D721Med (cell line): ENCODE results near the gene CTDSP2.
"Not testable (repeated sequence)": the region's sequence is repeated elsewhere in the genome, so short reads cannot be mapped to it uniquely, and the experiment has no call there.

ENCODE experiments used
- DNase-seq: peaks from one replicate; pipeline ENCODE4 v3.0.0; 2011; ENCODE audit warnings: low spot score; ENCODE audit not compliant: insufficient read length
- FAIRE-seq: peaks from 2 replicates; lab custom pipeline; 2011; peaks lifted over from hg19 to GRCh38; lab: Jason Lieb, UNC
- CTCF ChIP-seq: IDR thresholded peaks from 2 replicates; pipeline ENCODE4 v1.5.1; 2012; ENCODE audit warnings: mild to moderate bottlenecking, control low read depth; ENCODE audit not compliant: insufficient read depth; ENCODE audit errors: missing control alignments

CTDSP2 gene

DNA sequence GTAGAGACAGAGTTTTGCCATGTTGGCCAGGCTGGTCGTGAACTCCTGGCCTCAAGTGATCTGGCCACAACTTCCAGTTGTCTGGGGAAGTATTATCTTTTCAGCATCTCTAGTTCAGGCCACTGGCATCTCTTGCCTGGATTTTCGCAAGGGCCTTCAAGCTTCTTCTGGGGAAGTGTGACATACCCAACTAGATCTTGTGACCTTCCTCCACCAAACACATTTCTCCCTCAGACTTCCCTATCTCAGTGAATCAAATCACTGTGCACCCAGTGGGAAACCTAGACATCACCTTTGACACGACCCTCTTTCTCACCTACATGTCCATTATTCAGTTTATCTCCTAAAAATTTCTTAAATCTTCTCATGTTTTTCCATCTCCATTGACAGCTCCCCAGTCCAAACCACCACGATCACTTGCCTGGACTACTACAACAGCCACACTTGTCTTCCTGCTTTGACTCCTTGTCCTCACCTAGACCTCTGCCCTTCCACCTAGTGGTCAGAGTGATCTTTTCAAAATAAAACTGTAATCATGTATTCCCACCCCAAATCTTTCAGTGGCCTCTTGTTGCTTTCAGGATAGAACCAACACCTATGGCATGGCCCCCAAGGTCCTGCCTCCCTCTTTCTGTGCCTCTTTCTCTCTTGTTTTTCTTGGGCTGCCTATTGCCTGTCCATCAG, 70.8 kb downstream of the CTDSP2 start:
- no peak for TF ChIP-seq CTCF
- no peak for DNase-seq
- FAIRE-seq, result no peak

- no peak for DNase-seq
- FAIRE-seq, result no peak
- no peak for TF ChIP-seq CTCF
Measured at GRCh38 chr12:57775044-57775443, 71.5 kb downstream of the CTDSP2 start.

DNA sequence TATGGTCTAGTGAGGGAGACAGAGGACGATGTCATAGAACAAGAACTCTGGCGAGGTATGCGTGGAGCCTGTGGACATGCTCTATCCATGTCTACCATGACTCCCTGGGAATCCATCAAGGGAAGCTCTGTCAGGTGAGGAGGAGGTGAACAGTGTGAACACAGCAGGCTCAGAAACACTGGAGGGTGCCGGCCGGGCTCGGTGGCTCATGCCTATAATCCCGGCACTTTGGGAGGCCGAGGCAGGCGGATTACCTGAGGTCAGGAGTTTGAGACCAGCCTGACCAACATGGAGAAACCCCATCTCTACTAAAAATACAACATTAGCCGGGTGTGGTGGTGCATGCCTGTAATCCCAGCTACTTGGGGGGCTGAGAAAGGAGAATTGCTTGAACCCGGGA, 71.9 kb downstream of the CTDSP2 start:
- DNase-seq, result not testable (repeated sequence)

GRCh38 chr12:57772429-57773322, 73.9 kb downstream of the CTDSP2 start, which contains the start of gene EEF1AKMT3:
Gene EEF1AKMT3 (plus strand): TSS chr12:57772614. CDS start chr12:57772725, 111 bp downstream.
- DNase-seq (no peak), FAIRE-seq (no peak)
- no peak for TF ChIP-seq CTCF

More for the DNA sequence above, 71.9 kb downstream of the CTDSP2 start:
- not testable (repeated sequence) for FAIRE-seq

- FAIRE-seq, result no peak
- TF ChIP-seq CTCF, result no peak
- peak; percentile 84 for DNase-seq
Measured at GRCh38 chr12:57771873-57772428, 74.6 kb downstream of the CTDSP2 start, which contains the start of gene METTL1. Gene METTL1 (minus strand): TSS chr12:57772105. CDS start chr12:57772083, 22 bp downstream.

GRCh38 chr12:57771236-57771872, 75.2 kb downstream of the CTDSP2 start:
- DNase-seq (peak; percentile 70), FAIRE-seq (no peak)
- no peak for TF ChIP-seq CTCF

- DNase-seq (no peak), FAIRE-seq (no peak)
- no peak for TF ChIP-seq CTCF
Measured at GRCh38 chr12:57770734-57771133, 75.8 kb downstream of the CTDSP2 start.
